Measurements from ENCODE around the gene TSR3. TPM values are rescaled to one million over a fixed set of nuclear protein-coding genes. Genes with fewer than 3 reads are reported as not detected.

Gene TSR3
- total and polyA plus RNA-seq, 12 donors = 41.5 to 83.4 (median 56.0) TPM

- 91 to 94% methylated on average over 31 of the region's 31 CpGs for WGBS, 2 donors
- H3K4me1 ChIP-seq = peaks cover 9 to 27% (median 22%) of the 10 kb centered on the region in 9 donors
- DNase-seq (no peak), ATAC-seq (no peak)
- TF ChIP-seq CTCF (IDR thresholded peaks at IDR 0.05) = no peak
- H3K27ac ChIP-seq = no peak overlapping the region
- H3K9me3 ChIP-seq = no peaks in the 10 kb centered on the region
- no peaks in the 10 kb centered on the region for H3K27me3 ChIP-seq
- intact Hi-C loops (cut with DNase I) = loop anchor here in 1 of 10 donors (10.0 kb wide), 1 partner anchor 57 kb away; no protein-coding TSS in a partner anchor
- H3K4me3 ChIP-seq = no peak overlapping the region
- H3K36me3 ChIP-seq = peaks cover 0 to 39% (median 14%) of the 10 kb centered on the region in 9 donors
Observed at GRCh38 chr16:1347286-1347855, 4.3 kb downstream of the TSR3 start.

GRCh38 chr16:1346422-1347285 lies 5.0 kb downstream of the TSR3 start:
- no peaks in the 10 kb centered on the region for H3K27me3 ChIP-seq
- H3K27ac ChIP-seq = no peak overlapping the region
- peak in 1 of 9 donors; percentile 12 for TF ChIP-seq CTCF (IDR thresholded peaks at IDR 0.05)
- WGBS, 2 donors = 75 to 79% methylated on average over 34 of the region's 34 CpGs
- peaks cover 9 to 28% (median 18%) of the 10 kb centered on the region in 9 donors for H3K4me1 ChIP-seq
- no peak for ATAC-seq
- DNase-seq = no peak
- intact Hi-C loops (cut with DNase I) = loop anchor here in 1 of 10 donors (10.0 kb wide), 1 partner anchor 58 kb away; no protein-coding TSS in a partner anchor
- H3K9me3 ChIP-seq = no peaks in the 10 kb centered on the region
- H3K4me3 ChIP-seq = no peak overlapping the region
- H3K36me3 ChIP-seq = peaks cover 0 to 39% (median 14%) of the 10 kb centered on the region in 9 donors

- H3K27ac ChIP-seq = no peak overlapping the region
- H3K4me3 ChIP-seq = no peak overlapping the region
- intact Hi-C loops (cut with DNase I) = loop anchor here in 1 of 10 donors (10.0 kb wide), 1 partner anchor 59 kb away; no protein-coding TSS in a partner anchor
- DNase-seq = no peak
- no peak for TF ChIP-seq CTCF (IDR thresholded peaks at IDR 0.05)
- WGBS, 2 donors = 80 to 82% methylated on average over 30 to 31 of the region's 31 CpGs
- ATAC-seq = no peak
- peaks cover 4 to 24% (median 13%) of the 10 kb centered on the region in 9 donors for H3K4me1 ChIP-seq
- peaks cover 0 to 39% (median 14%) of the 10 kb centered on the region in 9 donors for H3K36me3 ChIP-seq
- no peaks in the 10 kb centered on the region for H3K27me3 ChIP-seq
- H3K9me3 ChIP-seq = no peaks in the 10 kb centered on the region
Observed at GRCh38 chr16:1345651-1346421, 5.8 kb downstream of the TSR3 start.

- no peak overlapping the region for H3K27ac ChIP-seq
- H3K9me3 ChIP-seq = no peaks in the 10 kb centered on the region
- no peak for DNase-seq
- peaks cover 0 to 17% (median 5%) of the 10 kb centered on the region in 9 donors for H3K4me1 ChIP-seq
- 74 to 76% methylated on average over 9 to 11 of the region's 11 CpGs for WGBS, 2 donors
- intact Hi-C loops (cut with DNase I) = loop anchor here in 1 of 10 donors (10.0 kb wide), 1 partner anchor 60 kb away; no protein-coding TSS in a partner anchor
- peaks cover 0 to 33% (median 14%) of the 10 kb centered on the region in 9 donors for H3K36me3 ChIP-seq
- H3K4me3 ChIP-seq = no peak overlapping the region
- no peak for ATAC-seq
- no peaks in the 10 kb centered on the region for H3K27me3 ChIP-seq
- TF ChIP-seq CTCF (IDR thresholded peaks at IDR 0.05) = no peak
Observed at GRCh38 chr16:1345087-1345486, 6.6 kb downstream of the TSR3 start.

Measured in heart right ventricle (tissue), 16 donors.